CD8-positive, alpha-beta memory T cell (primary cell): ENCODE data around the gene CDH12. TPM values are rescaled to one million over a fixed set of nuclear protein-coding genes. Genes with fewer than 3 reads are reported as not detected.

Source experiments
- CTCF ChIA-PET: fragments of 350-600 bp; sonication (Branson Sonifier 250); formaldehyde crosslinking; loops from one replicate; lab custom pipeline; 2021; ENCODE audit warnings: antibody characterized with exemption; lab: Charles Lee
- POLR2A ChIA-PET: fragments of 350-600 bp; sonication (Branson Sonifier 250); formaldehyde crosslinking; loops from one replicate; lab custom pipeline; 2021; ENCODE audit warnings: antibody characterized with exemption; lab: Charles Lee
- DNase-seq, 5 donors: peaks; one replicate each; pipeline versions ENCODE4 v3.0.0 to v3.0.0-alpha.2; 2020 to 2022; ENCODE audit warnings: mixed read lengths in 1 of 5
- H3K27ac ChIP-seq: one replicate; pipeline ENCODE4 v1.7.0; 2013; ENCODE audit warnings: low read depth, mild to moderate bottlenecking, low read length, moderate library complexity
- H3K27me3 ChIP-seq: 2 replicates; pipeline ENCODE4 v1.7.0; 2013; ENCODE audit warnings: low read length, mild to moderate bottlenecking; ENCODE audit not compliant: insufficient read depth, poor library complexity, severe bottlenecking
- H3K36me3 ChIP-seq: 2 replicates; pipeline ENCODE4 v1.7.0; 2013; ENCODE audit warnings: mild to moderate bottlenecking, low read length, moderate library complexity; ENCODE audit not compliant: insufficient read depth
- H3K4me1 ChIP-seq: 2 replicates; pipeline ENCODE4 v1.7.0; 2013; ENCODE audit warnings: mild to moderate bottlenecking, low read length, moderate library complexity; ENCODE audit not compliant: insufficient read depth
- H3K4me3 ChIP-seq: 2 replicates; pipeline ENCODE4 v1.7.0; 2013; ENCODE audit warnings: mild to moderate bottlenecking, low read length
- H3K9me3 ChIP-seq: 2 replicates; pipeline ENCODE4 v1.7.0; 2013; ENCODE audit warnings: mild to moderate bottlenecking, low read length
- H3K27ac Mint-ChIP-seq, 8 donors: one replicate each; pipeline ENCODE4 v1.8.0; 2020 to 2021; ENCODE audit warnings: mixed read lengths in 8 of 8, mild to moderate bottlenecking in 6 of 8, inconsistent platforms in 3 of 8, moderate library complexity in 3 of 8
- H3K27me3 Mint-ChIP-seq, 2 donors: one replicate each; pipeline ENCODE4 v1.8.0; 2020 to 2021; ENCODE audit warnings: mixed read lengths in 2 of 2, mild to moderate bottlenecking in 1 of 2, moderate library complexity in 1 of 2
- H3K36me3 Mint-ChIP-seq, 3 donors: one replicate each; pipeline ENCODE4 v1.8.0; 2020 to 2021; ENCODE audit warnings: mixed read lengths in 3 of 3, inconsistent platforms in 1 of 3, mild to moderate bottlenecking in 1 of 3
- H3K4me1 Mint-ChIP-seq, 3 donors: one replicate each; pipeline ENCODE4 v1.8.0; 2020 to 2021; ENCODE audit warnings: mixed read lengths in 3 of 3, inconsistent platforms in 1 of 3, mild to moderate bottlenecking in 1 of 3
- H3K4me3 Mint-ChIP-seq, 7 donors: one replicate each; pipeline ENCODE4 v1.8.0; 2020 to 2021; ENCODE audit warnings: mixed read lengths in 7 of 7, mild to moderate bottlenecking in 6 of 7, moderate library complexity in 4 of 7, inconsistent platforms in 2 of 7
- H3K9me3 Mint-ChIP-seq, 5 donors: one replicate each; pipeline ENCODE4 v1.8.0; 2020 to 2022; ENCODE audit warnings: mixed read lengths in 5 of 5, mild to moderate bottlenecking in 3 of 5, moderate library complexity in 2 of 5, inconsistent platforms in 1 of 5
- polyA plus RNA-seq: library from polyadenylated mRNA; unstranded; fragments of 300-500 nt; fragmentation: Illumina TruSeq; gene quantifications from one replicate; pipeline ENCODE4 v1.2.3, GENCODE V29; 2021
- total RNA-seq, 2 experiments: library from RNA; stranded (reverse); gene quantifications; one replicate each; pipeline ENCODE4 v1.2.3, GENCODE V29; 2021

The CDH12 gene
- total and polyA plus RNA-seq, 3 experiments from 2014 or later: not detected

DNA sequence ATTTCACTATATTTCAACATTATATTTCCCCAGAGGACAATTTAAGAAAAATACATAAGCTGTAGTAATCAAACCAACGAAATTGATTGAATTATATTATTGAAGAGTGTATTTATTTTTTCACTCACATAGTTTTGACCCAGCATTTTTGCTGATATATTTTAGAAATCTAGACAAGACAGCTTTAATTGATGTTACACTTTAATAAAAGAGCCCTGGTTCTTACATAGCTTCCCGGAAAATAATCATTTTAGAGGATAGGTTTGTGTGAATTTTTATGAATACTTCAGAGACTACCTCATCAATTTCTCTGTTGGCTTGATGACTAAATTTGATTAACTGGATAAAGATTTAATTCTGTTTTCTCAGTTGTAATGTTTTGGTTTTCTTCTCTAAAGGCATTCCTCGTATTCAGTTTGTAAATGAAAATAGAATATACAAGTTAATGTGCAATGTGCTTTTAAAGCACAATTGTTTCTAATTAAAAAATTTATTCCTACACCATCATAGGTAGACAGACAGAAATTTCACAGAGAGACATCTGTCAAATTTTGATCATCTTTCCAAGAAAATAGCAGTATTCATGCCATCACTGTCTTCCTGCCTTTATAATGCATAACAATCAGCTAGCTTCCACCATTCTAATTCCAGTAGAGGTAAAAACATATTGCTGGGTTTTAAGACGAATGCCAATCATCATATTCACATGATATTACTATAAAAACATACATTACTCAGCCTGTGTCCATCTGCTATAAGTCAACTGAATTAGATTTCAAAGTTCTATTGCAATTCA, 441.4 kb downstream of the CDH12 start:
- Mint-ChIP-seq H3K4me1 (no peaks in the 10 kb centered on the region), H3K27me3 (no peaks in the 10 kb centered on the region), H3K27ac (no peak overlapping the region), H3K9me3 (peaks cover 0 to 41% (median 18%) of the 10 kb centered on the region in 5 donors), H3K36me3 (no peaks in the 10 kb centered on the region), H3K4me3 (no peak overlapping the region)
- CTCF ChIA-PET: no interaction called here
- Histone ChIP-seq H3K27me3 (no peaks in the 10 kb centered on the region), H3K4me3 (no peak overlapping the region), H3K36me3 (no peaks in the 10 kb centered on the region), H3K9me3 (no peaks in the 10 kb centered on the region), H3K4me1 (no peaks in the 10 kb centered on the region), H3K27ac (no peak overlapping the region)
- DNase-seq: no peak
- POLR2A ChIA-PET: no interaction called here

DNA sequence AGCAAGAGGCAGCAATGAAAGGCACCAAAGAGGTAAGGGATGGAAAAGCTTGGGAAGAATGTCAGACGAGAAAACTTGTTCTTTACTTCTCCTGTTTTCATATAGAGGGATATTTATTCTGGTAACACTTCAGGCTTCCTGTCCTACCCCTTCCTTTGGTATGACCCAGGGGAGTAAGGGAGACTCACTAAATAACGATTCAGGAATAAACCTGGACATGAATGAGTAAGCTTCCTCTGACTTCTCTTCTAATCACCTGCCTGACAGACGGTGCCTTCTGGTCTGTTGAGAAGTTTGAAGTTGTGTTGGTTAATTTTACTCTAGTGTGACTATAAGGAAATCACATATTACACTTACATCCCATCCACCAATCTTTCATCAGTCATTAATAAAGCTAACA, 461.2 kb downstream of the CDH12 start:
- Histone ChIP-seq H3K9me3 (no peaks in the 10 kb centered on the region), H3K36me3 (no peaks in the 10 kb centered on the region), H3K4me1 (no peaks in the 10 kb centered on the region), H3K27ac (no peak overlapping the region), H3K4me3 (no peak overlapping the region), H3K27me3 (no peaks in the 10 kb centered on the region)
- CTCF ChIA-PET: no interaction called here
- Mint-ChIP-seq H3K36me3 (peaks cover 0 to 3% (median 0%) of the 10 kb centered on the region in 3 donors), H3K9me3 (peaks cover 5 to 34% (median 6%) of the 10 kb centered on the region in 5 donors), H3K4me3 (no peak overlapping the region), H3K27ac (no peak overlapping the region), H3K4me1 (no peaks in the 10 kb centered on the region), H3K27me3 (no peaks in the 10 kb centered on the region)
- DNase-seq: no peak
- POLR2A ChIA-PET: no interaction called here

DNA sequence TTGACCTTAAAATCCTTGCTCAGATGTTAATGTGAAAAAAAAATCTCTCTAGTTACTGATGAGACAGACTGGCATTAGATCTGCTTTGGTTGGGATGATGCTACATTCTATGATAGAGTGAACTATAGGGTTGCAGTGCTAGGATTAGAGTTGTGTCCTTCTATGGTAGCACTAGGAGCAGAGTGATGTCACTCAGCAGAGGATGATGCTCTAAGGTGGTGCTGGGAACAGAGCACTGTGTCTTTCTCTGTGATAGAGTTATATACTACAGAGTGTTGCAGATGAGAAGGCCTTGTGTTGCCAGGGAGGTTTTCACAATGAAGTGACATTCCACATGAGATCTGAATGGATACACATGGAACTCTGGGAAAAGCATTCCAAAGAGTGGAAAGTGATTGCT, 462.3 kb downstream of the CDH12 start:
- no peak overlapping the region for H3K4me3 Mint-ChIP-seq
- H3K27me3 Mint-ChIP-seq: no peaks in the 10 kb centered on the region
- CTCF ChIA-PET: no interaction called here
- no peaks in the 10 kb centered on the region for H3K36me3 Mint-ChIP-seq
- peaks cover 5 to 30% (median 8%) of the 10 kb centered on the region in 5 donors for H3K9me3 Mint-ChIP-seq
- H3K27ac Mint-ChIP-seq: no peak overlapping the region
- Histone ChIP-seq H3K27ac (no peak overlapping the region), H3K36me3 (no peaks in the 10 kb centered on the region), H3K4me3 (no peak overlapping the region), H3K9me3 (no peaks in the 10 kb centered on the region), H3K4me1 (no peaks in the 10 kb centered on the region), H3K27me3 (no peaks in the 10 kb centered on the region)
- H3K4me1 Mint-ChIP-seq: no peaks in the 10 kb centered on the region
- no peak for DNase-seq
- POLR2A ChIA-PET: no interaction called here

DNA sequence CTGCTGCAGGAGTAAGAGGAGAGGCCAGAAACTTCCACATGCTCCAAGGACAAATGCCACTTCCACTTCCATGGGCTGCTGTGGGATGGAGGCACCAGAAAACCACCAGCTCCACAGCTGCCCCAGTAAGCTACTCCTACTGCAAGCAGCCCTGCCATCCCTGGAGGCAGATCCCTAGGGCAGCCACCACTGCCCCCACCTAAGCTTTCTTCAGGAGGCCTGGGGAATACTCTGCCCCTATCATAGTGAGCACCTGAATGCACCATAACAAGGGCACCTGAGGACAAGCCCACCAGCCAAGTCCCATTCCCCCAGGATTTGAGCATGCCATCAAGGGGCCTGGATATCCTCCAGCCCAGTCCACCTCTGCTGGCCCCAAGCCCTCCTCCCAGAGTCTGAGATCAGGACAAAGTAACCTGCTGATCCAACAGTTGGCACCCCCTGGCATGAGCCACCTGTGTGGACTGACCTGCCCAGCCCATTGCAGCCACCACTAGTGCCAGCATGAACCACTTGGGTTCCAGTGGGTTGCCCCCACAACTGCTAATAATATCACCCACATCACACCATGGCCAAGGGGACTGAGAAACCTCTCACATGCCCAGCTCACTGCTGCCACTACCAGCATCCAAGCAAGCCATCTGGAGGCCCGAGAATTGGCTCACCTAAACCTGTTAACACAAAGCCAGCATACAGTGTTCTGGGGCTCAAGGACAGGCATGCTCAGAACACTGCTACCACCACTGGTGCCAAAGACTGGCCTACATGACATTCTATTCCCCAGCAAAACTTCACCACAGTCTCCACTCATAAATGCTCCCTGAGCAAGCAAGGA, 480.1 kb downstream of the CDH12 start:
- Mint-ChIP-seq H3K27ac (no peak overlapping the region), H3K36me3 (no peaks in the 10 kb centered on the region), H3K4me3 (no peak overlapping the region), H3K4me1 (no peaks in the 10 kb centered on the region), H3K9me3 (peaks cover 4 to 32% (median 11%) of the 10 kb centered on the region in 5 donors), H3K27me3 (peaks cover 0 to 1% of the 10 kb centered on the region in 2 donors)
- Histone ChIP-seq H3K36me3 (no peaks in the 10 kb centered on the region), H3K4me3 (no peak overlapping the region), H3K4me1 (no peaks in the 10 kb centered on the region), H3K27me3 (no peaks in the 10 kb centered on the region), H3K9me3 (no peaks in the 10 kb centered on the region), H3K27ac (no peak overlapping the region)
- CTCF ChIA-PET: no interaction called here
- DNase-seq: no peak
- POLR2A ChIA-PET: no interaction called here

DNA sequence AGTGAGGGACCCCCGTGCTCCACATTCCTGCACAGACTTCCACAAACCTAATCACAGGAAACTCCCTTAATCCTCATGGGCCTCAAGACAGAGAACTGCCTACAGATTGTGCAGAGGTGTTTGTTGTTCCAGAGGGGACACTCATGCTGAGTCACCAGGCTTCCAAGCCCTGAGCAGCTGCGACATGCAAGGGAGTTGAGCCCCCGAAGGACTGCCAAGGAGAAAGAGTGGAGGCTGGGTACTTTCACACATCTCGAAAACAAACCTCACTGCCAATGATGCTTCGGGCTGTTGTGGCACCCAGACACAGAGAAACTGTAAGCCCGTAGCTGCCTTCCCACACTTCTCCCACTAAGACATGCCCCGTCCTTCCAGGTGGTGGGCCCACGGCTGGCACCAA, 480.8 kb downstream of the CDH12 start:
- ChIA-PET POLR2A (no interaction called here), CTCF (no interaction called here)
- H3K27me3 ChIP-seq: no peaks in the 10 kb centered on the region
- H3K36me3 ChIP-seq: no peaks in the 10 kb centered on the region
- no peak overlapping the region for H3K4me3 Mint-ChIP-seq
- no peak overlapping the region for H3K27ac Mint-ChIP-seq
- H3K4me1 Mint-ChIP-seq: no peaks in the 10 kb centered on the region
- no peak overlapping the region for H3K4me3 ChIP-seq
- no peak for DNase-seq
- H3K27me3 Mint-ChIP-seq: peaks cover 0 to 1% of the 10 kb centered on the region in 2 donors
- no peaks in the 10 kb centered on the region for H3K36me3 Mint-ChIP-seq
- peaks cover 4 to 30% (median 11%) of the 10 kb centered on the region in 5 donors for H3K9me3 Mint-ChIP-seq
- no peaks in the 10 kb centered on the region for H3K9me3 ChIP-seq
- no peak overlapping the region for H3K27ac ChIP-seq
- no peaks in the 10 kb centered on the region for H3K4me1 ChIP-seq

DNA sequence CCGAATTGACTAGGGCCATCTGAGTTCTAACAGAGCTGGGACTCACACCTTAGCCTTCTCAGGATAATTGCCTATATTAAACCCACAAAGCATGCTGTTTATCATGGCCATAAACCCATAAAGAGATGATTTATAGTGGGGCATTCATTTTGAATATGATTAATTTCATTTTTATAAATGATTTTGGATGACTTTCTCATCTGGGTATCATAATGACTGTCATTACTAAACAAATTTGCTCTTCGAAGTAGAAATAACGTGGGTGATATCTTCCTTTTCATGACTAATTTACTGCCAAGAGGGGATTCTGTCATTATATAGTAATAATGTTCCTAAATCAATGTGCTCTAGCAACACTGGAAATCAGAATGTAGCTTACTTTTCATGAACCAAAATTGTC, 498.2 kb downstream of the CDH12 start:
- ChIA-PET POLR2A (no interaction called here), CTCF (no interaction called here)

DNA sequence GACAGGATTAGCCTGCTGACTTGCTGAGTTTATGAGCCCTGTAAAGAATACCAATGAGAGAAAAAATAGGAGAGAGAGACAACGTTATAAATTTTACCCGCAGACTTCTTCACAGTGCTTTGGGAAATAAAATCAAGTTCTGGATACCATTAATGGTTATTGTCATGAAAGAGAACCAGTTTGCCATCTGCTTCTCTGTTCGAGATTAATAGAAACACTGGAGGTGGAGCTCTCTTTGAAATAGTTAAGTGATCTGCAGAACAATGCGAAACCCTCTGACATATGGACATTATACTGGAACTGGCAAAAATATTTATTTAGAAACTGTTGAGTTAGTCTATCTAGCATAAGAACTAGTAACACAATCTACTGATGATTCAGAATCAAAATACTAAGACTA, 500.7 kb downstream of the CDH12 start:
- Histone ChIP-seq H3K27ac (no peak overlapping the region), H3K4me1 (no peaks in the 10 kb centered on the region), H3K9me3 (no peaks in the 10 kb centered on the region), H3K36me3 (no peaks in the 10 kb centered on the region), H3K27me3 (no peaks in the 10 kb centered on the region), H3K4me3 (no peak overlapping the region)
- CTCF ChIA-PET: no interaction called here
- POLR2A ChIA-PET: no interaction called here
- Mint-ChIP-seq H3K9me3 (peaks cover 2 to 25% (median 9%) of the 10 kb centered on the region in 5 donors), H3K36me3 (no peaks in the 10 kb centered on the region), H3K27ac (no peak overlapping the region), H3K27me3 (no peaks in the 10 kb centered on the region), H3K4me1 (no peaks in the 10 kb centered on the region), H3K4me3 (no peak overlapping the region)
- DNase-seq: no peak

More for the DNA sequence above, 498.2 kb downstream of the CDH12 start:
- no peaks in the 10 kb centered on the region for H3K4me1 Mint-ChIP-seq
- no peak overlapping the region for H3K27ac Mint-ChIP-seq
- no peaks in the 10 kb centered on the region for H3K9me3 ChIP-seq
- H3K9me3 Mint-ChIP-seq: peaks cover 2 to 28% (median 14%) of the 10 kb centered on the region in 5 donors
- no peaks in the 10 kb centered on the region for H3K36me3 Mint-ChIP-seq
- no peak overlapping the region for H3K4me3 Mint-ChIP-seq
- H3K36me3 ChIP-seq: no peaks in the 10 kb centered on the region
- no peaks in the 10 kb centered on the region for H3K4me1 ChIP-seq
- H3K27me3 ChIP-seq: no peaks in the 10 kb centered on the region
- no peaks in the 10 kb centered on the region for H3K27me3 Mint-ChIP-seq
- DNase-seq: no peak
- no peak overlapping the region for H3K4me3 ChIP-seq
- no peak overlapping the region for H3K27ac ChIP-seq

DNA sequence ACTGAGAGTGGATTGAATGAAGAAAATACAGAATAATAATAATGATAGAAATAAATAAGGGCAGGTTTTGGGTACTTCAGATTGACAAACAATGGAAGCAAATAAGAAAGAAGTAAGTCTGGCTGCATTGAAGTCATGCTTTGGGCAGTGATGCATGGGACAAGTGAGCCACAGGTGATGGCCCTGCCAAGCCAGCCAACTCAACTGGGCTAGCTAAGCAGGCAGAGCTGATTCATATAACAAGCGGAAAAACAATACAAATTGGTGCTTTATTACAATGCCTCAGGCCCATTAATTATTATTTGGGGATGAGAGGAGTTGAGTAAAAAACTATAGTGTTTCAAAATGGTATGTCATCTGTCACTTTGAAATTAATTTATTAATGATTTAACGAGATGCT, 502.0 kb downstream of the CDH12 start:
- H3K9me3 Mint-ChIP-seq: peaks cover 2 to 16% (median 8%) of the 10 kb centered on the region in 5 donors
- no peak for DNase-seq
- no peak overlapping the region for H3K4me3 Mint-ChIP-seq
- H3K27ac Mint-ChIP-seq: no peak overlapping the region
- H3K4me1 ChIP-seq: no peaks in the 10 kb centered on the region
- no peak overlapping the region for H3K27ac ChIP-seq
- H3K36me3 ChIP-seq: no peaks in the 10 kb centered on the region
- ChIA-PET POLR2A (no interaction called here), CTCF (no interaction called here)
- H3K27me3 Mint-ChIP-seq: no peaks in the 10 kb centered on the region
- no peaks in the 10 kb centered on the region for H3K9me3 ChIP-seq
- no peak overlapping the region for H3K4me3 ChIP-seq
- H3K27me3 ChIP-seq: no peaks in the 10 kb centered on the region
- H3K4me1 Mint-ChIP-seq: no peaks in the 10 kb centered on the region
- no peaks in the 10 kb centered on the region for H3K36me3 Mint-ChIP-seq
